HG02840 (cell line): ENCODE data around the gene MEGF11.

Experiments used
- ATAC-seq: cut with Tn5 transposase; IDR thresholded peaks from one replicate; pipeline ENCODE4 v1.9.1; 2021; ENCODE audit warnings: mild to moderate bottlenecking, moderate library complexity, moderate number of reproducible peaks; ENCODE audit not compliant: unreplicated experiment, low FRiP score

MEGF11 gene

DNA sequence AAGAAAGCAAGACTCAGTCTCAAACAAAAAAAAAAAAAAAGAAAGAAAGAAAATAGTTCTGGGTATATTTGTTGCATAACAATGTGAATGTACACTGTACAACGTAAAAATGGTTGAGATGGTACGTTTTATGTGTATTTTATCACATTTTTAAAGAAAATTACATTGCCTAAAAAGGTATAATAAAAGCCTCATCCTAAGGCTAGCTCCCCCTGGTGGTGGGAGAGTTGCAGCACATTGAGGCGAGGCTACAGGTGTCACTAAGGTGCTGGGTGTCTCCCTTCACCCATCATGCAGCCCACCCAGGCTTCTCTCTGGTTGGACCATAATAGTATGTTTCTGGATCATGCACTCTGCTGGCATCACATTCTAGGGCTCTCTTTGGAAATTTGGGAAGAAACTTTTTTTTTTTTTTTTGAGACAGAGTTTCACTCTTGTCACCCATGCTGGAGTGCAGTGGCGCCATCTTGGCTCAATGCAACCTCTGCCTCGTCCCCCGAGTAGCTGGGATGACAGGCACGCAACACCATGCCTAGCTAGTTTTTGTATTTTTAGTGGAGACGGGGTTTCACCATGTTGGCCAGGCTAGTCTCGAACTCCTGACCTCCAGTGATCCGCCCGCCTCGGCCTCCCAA is 396.6 kb downstream of the MEGF11 start:
- ATAC-seq, result no peak

DNA sequence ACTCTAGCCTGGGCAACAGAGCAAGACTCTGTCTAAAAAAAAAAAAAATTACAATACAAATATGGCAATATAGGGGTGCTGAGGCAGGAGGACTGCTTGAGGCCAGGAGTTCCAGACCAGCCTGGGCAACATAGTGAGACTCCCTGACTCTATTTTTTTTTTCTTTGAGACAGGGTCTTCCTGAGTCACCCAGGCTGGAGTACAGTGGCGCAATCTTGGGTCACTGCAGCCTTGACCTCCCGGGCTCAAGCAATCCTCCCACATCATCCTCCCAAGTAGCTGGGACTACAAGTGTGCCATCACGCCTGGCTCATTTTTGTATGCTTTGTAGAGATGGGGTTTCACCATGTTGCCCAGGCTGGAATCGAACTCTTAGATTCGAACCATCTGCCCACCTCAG is 401.6 kb downstream of the MEGF11 start:
- ATAC-seq, result no peak

DNA sequence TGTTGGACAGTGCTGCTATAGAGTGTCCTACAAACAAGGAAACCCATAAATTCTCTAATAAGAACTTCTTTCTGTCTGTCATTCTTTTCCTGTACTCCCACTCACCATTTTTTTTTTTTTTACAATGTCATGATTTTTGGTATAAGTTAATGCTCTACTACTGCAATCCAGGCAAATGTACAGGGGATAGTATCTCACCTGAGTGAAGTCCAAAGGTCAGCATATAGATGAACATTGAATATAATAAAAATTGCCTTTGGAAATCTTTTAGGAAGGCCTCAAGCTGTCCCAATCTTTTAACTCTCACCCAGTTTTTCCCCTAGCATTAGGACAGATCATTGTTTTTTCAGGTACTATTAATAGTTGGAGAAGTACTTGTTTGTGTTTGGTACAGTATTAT is 405.6 kb downstream of the MEGF11 start:
- ATAC-seq, result no peak

DNA sequence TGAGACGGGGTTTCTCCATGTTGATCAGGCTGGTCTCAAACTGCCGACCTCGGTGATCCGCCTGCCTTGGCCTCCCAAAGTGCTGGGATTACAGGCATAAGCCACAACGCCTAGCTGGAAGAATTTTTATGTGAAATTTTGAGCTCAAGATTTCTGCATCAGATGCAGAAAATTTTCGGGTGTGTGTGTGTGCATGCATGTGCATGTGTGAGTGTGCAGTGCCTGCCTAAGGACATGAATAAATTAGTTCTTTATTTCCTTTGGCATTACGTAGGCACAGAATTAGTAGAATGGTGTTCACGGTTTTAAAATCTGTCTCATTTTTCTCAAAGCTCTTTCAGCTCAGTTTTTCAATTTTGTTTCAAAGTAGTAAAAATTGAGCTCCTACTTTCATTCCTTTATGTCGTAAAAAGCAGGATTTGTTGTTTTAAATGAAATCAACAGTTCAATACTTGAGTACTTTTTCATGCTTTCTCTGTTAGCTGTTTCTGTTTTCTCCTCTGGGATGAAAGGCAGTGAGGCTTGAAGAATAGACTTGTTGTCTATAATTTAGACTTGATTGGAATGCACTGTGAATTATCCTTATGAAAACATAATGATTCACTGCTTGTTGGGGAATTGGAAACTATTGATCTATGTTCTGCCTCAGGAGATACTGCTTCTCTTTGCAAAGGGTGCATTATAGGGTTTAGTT is 407.6 kb downstream of the MEGF11 start:
- ATAC-seq, result no peak
